GM18867 (cell line): ENCODE results near the gene EPB41L4A.

ENCODE experiments used
- ATAC-seq: cut with Tn5 transposase; IDR thresholded peaks from one replicate; pipeline ENCODE4 v1.9.1; 2021; ENCODE audit warnings: mild to moderate bottlenecking, moderate library complexity; ENCODE audit not compliant: unreplicated experiment

Gene EPB41L4A

GRCh38 chr5:112356178-112356956 lies 62.7 kb downstream of the EPB41L4A start:
- no peak for ATAC-seq

GRCh38 chr5:112355058-112355685 lies 63.9 kb downstream of the EPB41L4A start:
- peak; percentile 69 for ATAC-seq

- no peak for ATAC-seq
These were observed 65.4 kb downstream of the EPB41L4A start for GRCh38 chr5:112353678-112354077.

- no peak for ATAC-seq
These were observed 67.9 kb downstream of the EPB41L4A start for GRCh38 chr5:112351225-112351624.

GRCh38 chr5:112350626-112351025 lies 68.5 kb downstream of the EPB41L4A start:
- ATAC-seq = no peak

- ATAC-seq = peak; percentile 43
These were observed 69.7 kb downstream of the EPB41L4A start for GRCh38 chr5:112349371-112349770.

GRCh38 chr5:112348915-112349314 lies 70.2 kb downstream of the EPB41L4A start:
- peak; percentile 13 for ATAC-seq

GRCh38 chr5:112348387-112348786 lies 70.7 kb downstream of the EPB41L4A start:
- no peak for ATAC-seq

- ATAC-seq = peak; percentile 72
These were observed 72.5 kb downstream of the EPB41L4A start for GRCh38 chr5:112346411-112347044.

- ATAC-seq = no peak
These were observed 74.5 kb downstream of the EPB41L4A start for GRCh38 chr5:112344540-112344939.

GRCh38 chr5:112342389-112342788 lies 76.7 kb downstream of the EPB41L4A start:
- ATAC-seq = no peak

GRCh38 chr5:112339761-112340160 lies 79.3 kb downstream of the EPB41L4A start:
- no peak for ATAC-seq

- no peak for ATAC-seq
These were observed 80.3 kb downstream of the EPB41L4A start for GRCh38 chr5:112338681-112339337.

- ATAC-seq = no peak
These were observed 85.7 kb downstream of the EPB41L4A start for GRCh38 chr5:112333331-112333781.

GRCh38 chr5:112331892-112332291 lies 87.2 kb downstream of the EPB41L4A start:
- ATAC-seq = no peak

- peak; percentile 98 for ATAC-seq
These were observed 89.5 kb downstream of the EPB41L4A start for GRCh38 chr5:112329419-112330090.

- no peak for ATAC-seq
These were observed 95.9 kb downstream of the EPB41L4A start for GRCh38 chr5:112323166-112323565.

- no peak for ATAC-seq
These were observed 98.7 kb downstream of the EPB41L4A start for GRCh38 chr5:112320408-112320807.

- no peak for ATAC-seq
These were observed 100.7 kb downstream of the EPB41L4A start for GRCh38 chr5:112318346-112318745.

GRCh38 chr5:112317866-112318265 lies 101.2 kb downstream of the EPB41L4A start:
- no peak for ATAC-seq

- no peak for ATAC-seq
These were observed 102.3 kb downstream of the EPB41L4A start for GRCh38 chr5:112316731-112317130.
